ENCODE measurements around the gene FALEC. TPM values are rescaled to one million over a fixed set of nuclear protein-coding genes. Genes with fewer than 3 reads are reported as not detected.

Gene FALEC
- polyA plus RNA-seq, 2 of the 4 experiments (the other 2 are of a cell fraction): 0.36 to 0.80 TPM

DNA sequence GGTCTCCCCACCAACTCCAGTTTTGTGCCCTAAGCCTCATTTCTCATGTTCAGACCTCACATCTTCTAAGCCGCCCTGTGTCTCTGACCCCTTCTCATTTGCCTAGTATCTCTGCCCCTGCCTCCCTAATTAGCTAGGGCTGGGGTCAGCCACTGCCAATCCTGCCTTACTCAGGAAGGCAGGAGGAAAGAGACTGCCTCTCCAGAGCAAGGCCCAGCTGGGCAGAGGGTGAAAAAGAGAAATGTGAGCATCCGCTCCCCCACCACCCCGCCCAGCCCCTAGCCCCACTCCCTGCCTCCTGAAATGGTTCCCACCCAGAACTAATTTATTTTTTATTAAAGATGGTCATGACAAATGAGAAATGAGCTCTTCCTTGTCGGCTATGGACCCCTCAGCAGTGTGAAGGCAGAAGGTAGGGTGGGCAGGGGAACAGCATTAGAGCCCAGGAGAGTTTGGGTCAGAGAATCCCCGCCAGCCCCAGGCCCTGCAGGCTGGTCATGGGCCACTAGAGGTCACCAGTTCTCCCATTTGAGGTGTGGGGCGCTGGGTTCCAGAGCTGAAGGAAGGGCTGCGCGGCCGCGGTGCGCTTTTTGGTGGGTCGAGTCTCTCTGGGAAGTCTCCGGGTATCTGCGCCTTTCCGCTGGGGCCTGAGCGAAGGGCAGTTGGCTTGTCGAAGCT is 45.2 kb downstream of the FALEC start (continued):
- TF ChIP-seq CTCF (IDR thresholded peaks at IDR 0.05) (peak; percentile 87), BHLHE40 (IDR thresholded peaks at IDR 0.05; ENCODE audit: low read depth, low read length) (no peak), KDM5A (IDR thresholded peaks at IDR 0.05) (no peak), HEYL (CRISPR knock-in tag; IDR thresholded peaks at IDR 0.05) (no peak), CBX2 (IDR thresholded peaks at IDR 0.05; ENCODE audit: borderline replicate concordance, low read depth) (no peak), ZC3H11A (IDR thresholded peaks at IDR 0.05) (no peak)
- TF ChIP-seq, protein P1, sequence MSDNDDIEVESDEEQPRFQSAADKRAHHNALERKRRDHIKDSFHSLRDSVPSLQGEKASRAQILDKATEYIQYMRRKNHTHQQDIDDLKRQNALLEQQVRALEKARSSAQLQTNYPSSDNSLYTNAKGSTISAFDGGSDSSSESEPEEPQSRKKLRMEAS (IDR thresholded peaks at IDR 0.05): no peak

- ChIA-PET POLR2A (interaction anchor here (0.7 to 7.6 kb wide), 24 partner anchors 8 to 419 kb away, joined by 3 to 201 read pairs (median 6); partner anchors contain the start of genes ENSA, FALEC, GOLPH3L and MCL1), CTCF (interaction anchor here (0.5 to 11.6 kb wide), 71 partner anchors 7 to 648 kb away, joined by 3 to 210 read pairs (median 5); partner anchors contain the start of genes ADAMTSL4, CTSK, ENSA and FALEC)
- WGBS (ENCODE audit: missing lambda C conversion rate): 1% methylated on average over 24 of the region's 32 CpGs
- TF ChIP-seq, protein P1 (IDR thresholded peaks at IDR 0.05): peak; percentile 50
- TF ChIP-seq CTCF (IDR thresholded peaks at IDR 0.05): 0 out of 3 replicates have a peak, but pooled peaks have one; percentile 33
- no peak; the same call in 1 of the 2 replicates for TF ChIP-seq GATA3 (IDR thresholded peaks at IDR 0.05; ENCODE audit: borderline replicate concordance)
- TF ChIP-seq RCOR1 (IDR thresholded peaks at IDR 0.05; ENCODE audit: low read depth, low read length): no peak
- TF ChIP-seq RARB (CRISPR knock-in tag; IDR thresholded peaks at IDR 0.05): no peak
- 0 out of 2 replicates have a peak, but pooled peaks have one; percentile 7 for TF ChIP-seq TFCP2L1 (CRISPR knock-in tag; IDR thresholded peaks at IDR 0.05)
- peak; percentile 33; the same call in 1 of the 2 replicates for TF ChIP-seq POLR2AphosphoS2 (conservative IDR thresholded peaks at IDR 0.05; ENCODE audit: low read length)
- TF ChIP-seq PHF8 (IDR thresholded peaks at IDR 0.05; ENCODE audit: borderline replicate concordance, low read depth): peak; percentile 45; the same call in 1 of the 2 replicates
- 0 out of 2 replicates have a peak, but pooled peaks have one; percentile 39 for TF ChIP-seq E2F6 (IDR thresholded peaks at IDR 0.05; ENCODE audit: borderline replicate concordance, low read depth)
- peak; percentile 32 to 60 for TF ChIP-seq RAD21 (conservative IDR thresholded peaks at IDR 0.05 in 1 of 2, IDR thresholded peaks at IDR 0.05 in 1 of 2)
- TF ChIP-seq BCL3 (IDR thresholded peaks at IDR 0.05): peak; percentile 72; the same call in 2 of the 3 replicates
- TF ChIP-seq FOSL2 (IDR thresholded peaks at IDR 0.05): peak; percentile 19; the same call in 1 of the 2 replicates
- peak; percentile 87 for TF ChIP-seq FOSL2 (CRISPR knock-in tag; IDR thresholded peaks at IDR 0.05)
- TF ChIP-seq MYC (IDR thresholded peaks at IDR 0.05; ENCODE audit: borderline replicate concordance, low read length): no peak
- TF ChIP-seq JUN (IDR thresholded peaks at IDR 0.05): peak; percentile 83 to 88
- TF ChIP-seq POLR2A (IDR thresholded peaks at IDR 0.05; ENCODE audit: low read length): peak; percentile 44
- peak; percentile 37; the same call in 2 of the 3 replicates for TF ChIP-seq SMC3 (IDR thresholded peaks at IDR 0.05)
- no peak for TF ChIP-seq NFE2L2 (conservative IDR thresholded peaks at IDR 0.05; ENCODE audit: low read length)
- TF ChIP-seq HOXB13 (CRISPR knock-in tag; IDR thresholded peaks at IDR 0.05; ENCODE audit: low read depth): peak; percentile 51; the same call in 1 of the 2 replicates
- TF ChIP-seq MAZ (IDR thresholded peaks at IDR 0.05; ENCODE audit: borderline replicate concordance, low read depth, low read length): 0 out of 2 replicates have a peak, but pooled peaks have one; percentile 11
- TF ChIP-seq JUNB (IDR thresholded peaks at IDR 0.05): 0 out of 2 replicates have a peak, but pooled peaks have one; percentile 24
- TF ChIP-seq FOSB (CRISPR knock-in tag; IDR thresholded peaks at IDR 0.05): peak; percentile 15; the same call in 1 of the 2 replicates
- peak; percentile 67 to 81 for ATAC-seq
- H3K4me2 ChIP-seq: peak overlapping the region; percentile 96
- H3K27ac ChIP-seq: peak overlapping the region; percentile 97 to 99
- H3K4me1 ChIP-seq: peaks cover 51% of the 10 kb centered on the region
- no peaks in the 10 kb centered on the region for H3K9me3 ChIP-seq
- peak overlapping the region; percentile 46 for H3K4me3 ChIP-seq
- FAIRE-seq: no peak
- DNase-seq (ENCODE audit: low read depth in 1 of 2, low spot score in 1 of 2): peak; percentile 96 to 97
These were observed 45.9 kb downstream of the FALEC start for GRCh38 chr1:150561254-150561973.
